Mesodermal cell (in vitro differentiated cells): Measurements from ENCODE around the gene DMAP1.
A peak's percentile ranks its signal among the peaks of the same experiment; 100 is the strongest.

ENCODE experiments used
- H3K27ac ChIP-seq: 2 replicates; pipeline ENCODE4 v1.7.0; 2013; ENCODE audit warnings: mild to moderate bottlenecking, low read depth, low read length, moderate library complexity; ENCODE audit not compliant: severe bottlenecking
- H3K36me3 ChIP-seq: 2 replicates; pipeline ENCODE4 v1.7.1; 2013; ENCODE audit warnings: mild to moderate bottlenecking, low read length, moderate library complexity; ENCODE audit not compliant: control insufficient read depth, insufficient read depth
- H3K4me1 ChIP-seq: one replicate; pipeline ENCODE4 v1.7.1; 2013; ENCODE audit warnings: mild to moderate bottlenecking, low read length; ENCODE audit not compliant: insufficient read depth, control insufficient read depth, poor library complexity, severe bottlenecking
- H3K4me3 ChIP-seq: 2 replicates; pipeline ENCODE4 v1.7.0; 2013; ENCODE audit warnings: low read length, control low read depth, mild to moderate bottlenecking; ENCODE audit not compliant: insufficient read depth, poor library complexity, severe bottlenecking; ENCODE audit errors: extremely low read depth
- H3K9me3 ChIP-seq: 2 replicates; pipeline ENCODE4 v1.7.1; 2013; ENCODE audit warnings: mild to moderate bottlenecking, low read length, moderate library complexity; ENCODE audit not compliant: control insufficient read depth
- WGBS, 2 experiments: methylation state at CpG; one replicate each; pipeline ENCODE4 v1.1.5; 2013; ENCODE audit warnings: missing lambda C conversion rate in 2 of 2; ENCODE audit not compliant: insufficient coverage in 2 of 2; 5-methylcytosine and 5-hydroxymethylcytosine counted together

The DMAP1 gene

GRCh38 chr1:44228218-44228617 lies 14.9 kb downstream of the DMAP1 start:
- peaks cover 22% of the 10 kb centered on the region for H3K36me3 ChIP-seq
- WGBS, 2 experiments, result 98% methylated on average over 8 of the region's 13 CpGs; no CpG with 5 or more reads in 1 of the 2 experiments
- no peaks in the 10 kb centered on the region for H3K4me1 ChIP-seq
- H3K27ac ChIP-seq, result no peak overlapping the region
- H3K4me3 ChIP-seq, result no peak overlapping the region
- no peaks in the 10 kb centered on the region for H3K9me3 ChIP-seq

- Histone ChIP-seq H3K9me3 (no peaks in the 10 kb centered on the region), H3K27ac (no peak overlapping the region), H3K4me1 (no peaks in the 10 kb centered on the region), H3K36me3 (peaks cover 26% of the 10 kb centered on the region), H3K4me3 (no peak overlapping the region)
- WGBS, 2 experiments, result 94 to 95% methylated on average over 6 to 8 of the region's 16 CpGs
These were observed 16.3 kb downstream of the DMAP1 start for GRCh38 chr1:44229435-44230167.

- WGBS, 2 experiments, result 100% methylated on average over 1 to 2 of the region's 3 CpGs
- Histone ChIP-seq H3K27ac (no peak overlapping the region), H3K36me3 (peaks cover 24% of the 10 kb centered on the region), H3K4me1 (no peaks in the 10 kb centered on the region), H3K4me3 (no peak overlapping the region), H3K9me3 (no peaks in the 10 kb centered on the region)
These were observed 17.5 kb downstream of the DMAP1 start for GRCh38 chr1:44230796-44231195.

- Histone ChIP-seq H3K9me3 (no peaks in the 10 kb centered on the region), H3K4me3 (no peak overlapping the region), H3K27ac (no peak overlapping the region), H3K4me1 (peaks cover 11% of the 10 kb centered on the region), H3K36me3 (peaks cover 22% of the 10 kb centered on the region)
- no CpG with 5 or more reads among the region's 1 CpG for WGBS, 2 experiments
These were observed 20.3 kb downstream of the DMAP1 start for GRCh38 chr1:44233593-44233992.

- H3K4me3 ChIP-seq, result no peak overlapping the region
- 97 to 100% methylated on average over 5 of the region's 5 CpGs for WGBS, 2 experiments
- H3K9me3 ChIP-seq, result no peaks in the 10 kb centered on the region
- H3K36me3 ChIP-seq, result peaks cover 14% of the 10 kb centered on the region
- no peak overlapping the region for H3K27ac ChIP-seq
- peaks cover 32% of the 10 kb centered on the region for H3K4me1 ChIP-seq
These were observed 22.5 kb downstream of the DMAP1 start for GRCh38 chr1:44235808-44236207.

- H3K4me1 ChIP-seq, result peaks cover 40% of the 10 kb centered on the region
- H3K4me3 ChIP-seq, result no peak overlapping the region
- 75 to 88% methylated on average over 4 to 8 of the region's 8 CpGs for WGBS, 2 experiments
- no peak overlapping the region for H3K27ac ChIP-seq
- no peaks in the 10 kb centered on the region for H3K9me3 ChIP-seq
- peaks cover 9% of the 10 kb centered on the region for H3K36me3 ChIP-seq
These were observed 23.4 kb downstream of the DMAP1 start for GRCh38 chr1:44236490-44237272.

GRCh38 chr1:44237721-44238457 lies 24.6 kb downstream of the DMAP1 start:
- WGBS, 2 experiments, result 55 to 64% methylated on average over 23 to 28 of the region's 33 CpGs
- Histone ChIP-seq H3K9me3 (no peaks in the 10 kb centered on the region), H3K27ac (peak overlapping the region; percentile 89), H3K4me3 (no peak overlapping the region), H3K36me3 (peaks cover 6% of the 10 kb centered on the region), H3K4me1 (peaks cover 45% of the 10 kb centered on the region)

- Histone ChIP-seq H3K4me1 (peaks cover 45% of the 10 kb centered on the region), H3K9me3 (no peaks in the 10 kb centered on the region), H3K36me3 (peaks cover 5% of the 10 kb centered on the region), H3K4me3 (no peak overlapping the region), H3K27ac (peak overlapping the region; percentile 89)
- WGBS, 2 experiments, result 100% methylated on average over 2 of the region's 4 CpGs; no CpG with 5 or more reads in 1 of the 2 experiments
These were observed 25.4 kb downstream of the DMAP1 start for GRCh38 chr1:44238660-44239059.

- 11 to 42% methylated on average over 3 to 5 of the region's 8 CpGs for WGBS, 2 experiments
These were observed 26.2 kb downstream of the DMAP1 start for GRCh38 chr1:44239331-44239960.

GRCh38 chr1:44239961-44240371 lies 26.7 kb downstream of the DMAP1 start:
- peaks cover 45% of the 10 kb centered on the region for H3K4me1 ChIP-seq
- 57 to 70% methylated on average over 1 to 3 of the region's 3 CpGs for WGBS, 2 experiments
- no peak overlapping the region for H3K4me3 ChIP-seq
- H3K9me3 ChIP-seq, result no peaks in the 10 kb centered on the region
- no peaks in the 10 kb centered on the region for H3K36me3 ChIP-seq
- H3K27ac ChIP-seq, result peak overlapping the region; percentile 89

More at GRCh38 chr1:44239331-44239960, 26.2 kb downstream of the DMAP1 start:
- Histone ChIP-seq H3K27ac (peak overlapping the region; percentile 89), H3K36me3 (peaks cover 3% of the 10 kb centered on the region), H3K4me3 (no peak overlapping the region), H3K9me3 (no peaks in the 10 kb centered on the region), H3K4me1 (peaks cover 45% of the 10 kb centered on the region)
